Esophagus squamous epithelium (tissue), 5 donors: ENCODE data around the gene TNS1. TPM values are rescaled to one million over a fixed set of nuclear protein-coding genes. Genes with fewer than 3 reads are reported as not detected.

Experiments used
- DNase-seq: peaks from one replicate; lab custom pipeline; 2025; lab: John Stamatoyannopoulos, UW
- H3K27ac ChIP-seq, 4 donors: fragments of 200-600 bp; sonication (generic); one replicate each; pipeline ENCODE4 v1.5.1; 2016 to 2019; ENCODE audit warnings: mild to moderate bottlenecking in 1 of 4
- H3K27me3 ChIP-seq, 4 donors: fragments of 200-600 bp; sonication (generic); 1 replicate in 3 of 4; 2 replicates in 1 of 4; pipeline versions ENCODE4 v1.5.1 to v1.6.0; 2017 to 2021; ENCODE audit warnings: antibody characterized with exemption in 1 of 4
- H3K36me3 ChIP-seq, 3 donors: fragments of 200-600 bp; sonication (generic); one replicate each; pipeline ENCODE4 v1.5.1; 2016 to 2019
- H3K4me1 ChIP-seq, 3 donors: fragments of 200-600 bp; sonication (generic); one replicate each; pipeline ENCODE4 v1.5.1; 2017 to 2019
- H3K4me3 ChIP-seq, 4 donors: fragments of 200-600 bp; sonication (generic); 1 replicate in 3 of 4; 2 replicates in 1 of 4; pipeline ENCODE4 v1.5.1; 2016 to 2019; ENCODE audit warnings: mild to moderate bottlenecking in 2 of 4, moderate library complexity in 1 of 4
- H3K9me3 ChIP-seq, 3 donors: fragments of 200-600 bp; sonication (generic); one replicate each; pipeline ENCODE4 v1.5.1; 2016 to 2019
- POLR2A ChIP-seq, 4 donors: fragments of 450-650 bp; IDR thresholded peaks; one replicate each; pipeline ENCODE4 v1.6.1; 2017; ENCODE audit warnings: antibody characterized with exemption in 4 of 4, mild to moderate bottlenecking in 4 of 4, moderate library complexity in 3 of 4
- WGBS, 2 donors: methylation state at CpG; one replicate each; pipeline ENCODE4 v1.1.5; 2018; 5-methylcytosine and 5-hydroxymethylcytosine counted together
- intact Hi-C: fragments of 100-400 bp; cut with DNase I; formaldehyde crosslinking; loops from one replicate; pipeline ENCODE4 v1.15.0; 2022
- total RNA-seq, 4 donors: library from RNA; depleted of rRNA; stranded (reverse); fragments of >200 nt; gene quantifications; one replicate each; pipeline ENCODE4 v1.1.0, GENCODE V29; 2016
- TF ChIP-seq, protein P1 (sequence below), 6 experiments: fragments of 450-650 bp in 4 of 6; fragments of 200-600 bp in 2 of 6; sonication (generic) in 2 of 6; IDR thresholded peaks; one replicate each; pipeline ENCODE4 v1.5.1; 2016 to 2019; ENCODE audit warnings: antibody characterized with exemption in 6 of 6, mild to moderate bottlenecking in 4 of 6, moderate library complexity in 4 of 6
- donor health status: DM: yes; HTN: yes; CAD: no.

TNS1 gene
- total RNA-seq, 4 donors from 2014 or later, result 34.7 to 201 (median 59.2) TPM

DNA sequence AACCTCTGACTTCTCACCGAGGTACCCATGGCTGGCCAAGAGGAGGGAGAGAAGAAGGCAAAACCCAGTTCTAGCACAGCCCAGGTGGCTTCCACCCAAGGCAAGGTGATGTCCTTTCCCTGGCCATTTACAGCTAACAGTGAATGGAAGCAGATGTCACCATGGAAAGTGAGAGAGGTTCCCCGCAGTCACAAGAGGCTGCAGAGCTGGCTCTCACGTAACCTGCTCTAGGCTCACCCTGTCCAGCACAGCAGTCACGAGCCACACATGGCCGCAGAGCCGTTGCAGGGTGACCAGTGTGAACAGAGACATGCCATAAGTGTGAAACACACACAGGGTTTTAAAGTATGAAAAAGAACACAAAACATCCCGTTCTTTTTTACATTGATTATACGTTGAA, 169.4 kb downstream of the TNS1 start:
- Histone ChIP-seq H3K27ac (peak overlapping the region; percentile 5 to 93 (median 64)), H3K27me3 (no peaks in the 10 kb centered on the region), H3K4me3 (no peak overlapping the region), H3K9me3 (no peaks in the 10 kb centered on the region), H3K4me1 (peaks cover 8 to 77% (median 29%) of the 10 kb centered on the region in 3 donors), H3K36me3 (peaks cover 9 to 78% (median 11%) of the 10 kb centered on the region in 3 donors)
- intact Hi-C loops, result no loop called here
- TF ChIP-seq, protein P1, sequence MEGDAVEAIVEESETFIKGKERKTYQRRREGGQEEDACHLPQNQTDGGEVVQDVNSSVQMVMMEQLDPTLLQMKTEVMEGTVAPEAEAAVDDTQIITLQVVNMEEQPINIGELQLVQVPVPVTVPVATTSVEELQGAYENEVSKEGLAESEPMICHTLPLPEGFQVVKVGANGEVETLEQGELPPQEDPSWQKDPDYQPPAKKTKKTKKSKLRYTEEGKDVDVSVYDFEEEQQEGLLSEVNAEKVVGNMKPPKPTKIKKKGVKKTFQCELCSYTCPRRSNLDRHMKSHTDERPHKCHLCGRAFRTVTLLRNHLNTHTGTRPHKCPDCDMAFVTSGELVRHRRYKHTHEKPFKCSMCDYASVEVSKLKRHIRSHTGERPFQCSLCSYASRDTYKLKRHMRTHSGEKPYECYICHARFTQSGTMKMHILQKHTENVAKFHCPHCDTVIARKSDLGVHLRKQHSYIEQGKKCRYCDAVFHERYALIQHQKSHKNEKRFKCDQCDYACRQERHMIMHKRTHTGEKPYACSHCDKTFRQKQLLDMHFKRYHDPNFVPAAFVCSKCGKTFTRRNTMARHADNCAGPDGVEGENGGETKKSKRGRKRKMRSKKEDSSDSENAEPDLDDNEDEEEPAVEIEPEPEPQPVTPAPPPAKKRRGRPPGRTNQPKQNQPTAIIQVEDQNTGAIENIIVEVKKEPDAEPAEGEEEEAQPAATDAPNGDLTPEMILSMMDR (IDR thresholded peaks at IDR 0.05), result no peak
- no peak for TF ChIP-seq POLR2A (IDR thresholded peaks at IDR 0.05)
- 78 to 82% methylated on average over 6 to 7 of the region's 8 CpGs for WGBS, 2 donors
- DNase-seq, result no peak

DNA sequence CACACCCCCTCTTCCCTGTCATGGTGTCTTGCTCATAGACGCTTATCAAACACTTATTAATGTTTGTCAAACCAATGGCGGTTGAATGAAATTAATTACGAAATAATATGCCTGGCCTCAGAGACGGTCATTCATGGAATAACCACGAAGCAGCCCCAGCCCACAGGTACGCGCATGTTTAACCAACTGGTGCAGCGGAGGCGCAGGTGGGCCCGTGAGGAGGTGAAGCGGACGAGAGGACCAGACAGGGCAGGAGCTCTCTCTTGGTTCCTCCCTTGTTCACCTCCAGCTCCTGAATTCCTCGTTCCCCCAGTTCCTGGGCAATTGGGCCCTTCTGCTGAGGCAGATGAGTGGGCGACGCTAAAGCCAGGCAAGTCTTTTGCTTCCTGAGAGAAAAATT, 169.8 kb downstream of the TNS1 start:
- DNase-seq, result no peak
- Histone ChIP-seq H3K27me3 (no peaks in the 10 kb centered on the region), H3K36me3 (peaks cover 9 to 83% (median 11%) of the 10 kb centered on the region in 3 donors), H3K9me3 (no peaks in the 10 kb centered on the region), H3K4me1 (peaks cover 12 to 77% (median 29%) of the 10 kb centered on the region in 3 donors), H3K27ac (peak overlapping the region; percentile 5 to 90 (median 46)), H3K4me3 (no peak overlapping the region)
- WGBS, 2 donors, result 78 to 86% methylated on average over 8 to 15 of the region's 15 CpGs
- no peak for TF ChIP-seq POLR2A (IDR thresholded peaks at IDR 0.05)
- TF ChIP-seq, protein P1 (IDR thresholded peaks at IDR 0.05), result no peak
- intact Hi-C loops, result no loop called here

DNA sequence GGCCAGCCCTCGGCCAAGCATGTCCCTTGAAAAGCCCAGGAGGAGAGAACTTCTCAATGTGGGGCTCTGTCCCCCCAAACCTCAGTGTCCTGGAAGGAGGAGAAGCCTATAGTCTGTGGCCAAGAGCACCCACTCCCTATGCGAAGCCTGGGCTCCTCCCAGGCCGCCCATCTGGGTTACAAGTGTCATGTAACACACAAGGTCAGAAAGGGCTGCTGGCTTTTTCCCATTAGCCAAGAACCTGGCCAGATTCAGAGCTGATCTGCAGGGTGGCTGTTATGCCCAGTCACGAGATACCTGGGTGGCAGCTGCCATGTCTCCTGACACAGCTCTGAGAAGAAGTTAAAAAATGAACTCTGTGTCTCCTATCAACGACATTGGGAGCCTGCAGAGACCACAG, 170.7 kb downstream of the TNS1 start:
- no peak for TF ChIP-seq POLR2A (IDR thresholded peaks at IDR 0.05)
- TF ChIP-seq, protein P1 (IDR thresholded peaks at IDR 0.05), result no peak
- Histone ChIP-seq H3K4me3 (no peak overlapping the region), H3K27ac (peak overlapping the region in 3 of 4 donors; percentile 32 to 90 (median 54)), H3K27me3 (no peaks in the 10 kb centered on the region), H3K36me3 (peaks cover 9 to 84% (median 11%) of the 10 kb centered on the region in 3 donors), H3K9me3 (no peaks in the 10 kb centered on the region), H3K4me1 (peaks cover 15 to 77% (median 29%) of the 10 kb centered on the region in 3 donors)
- WGBS, 2 donors, result 65% methylated on average over 2 of the region's 5 CpGs
- no peak for DNase-seq
- intact Hi-C loops, result no loop called here

DNA sequence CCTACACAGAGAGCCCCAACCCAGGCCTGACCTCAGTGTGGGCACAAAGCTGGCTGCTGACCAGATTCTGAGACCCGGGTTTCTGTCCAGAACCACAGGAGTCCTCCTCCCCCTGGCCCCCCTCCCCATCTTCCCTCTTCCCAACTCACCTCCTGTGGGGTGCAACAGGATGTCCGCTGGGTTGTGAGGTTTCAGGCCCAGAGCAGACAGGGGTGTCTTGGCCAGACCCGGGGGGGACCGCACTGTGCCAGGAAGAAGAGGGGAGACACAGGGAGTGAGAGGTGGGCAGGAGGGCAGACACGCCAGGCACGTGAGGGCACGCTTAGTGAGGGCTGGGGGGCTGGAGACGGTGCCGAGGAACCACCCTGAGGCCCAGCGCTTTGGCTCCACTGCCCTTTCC, 171.5 kb downstream of the TNS1 start:
- DNase-seq, result no peak
- TF ChIP-seq, protein P1 (IDR thresholded peaks at IDR 0.05), result no peak
- TF ChIP-seq POLR2A (IDR thresholded peaks at IDR 0.05), result no peak
- Histone ChIP-seq H3K4me1 (peaks cover 12 to 77% (median 26%) of the 10 kb centered on the region in 3 donors), H3K4me3 (no peak overlapping the region), H3K27me3 (no peaks in the 10 kb centered on the region), H3K9me3 (no peaks in the 10 kb centered on the region), H3K36me3 (peaks cover 9 to 84% (median 11%) of the 10 kb centered on the region in 3 donors), H3K27ac (peak overlapping the region in 3 of 4 donors; percentile 3 to 43 (median 32))
- WGBS, 2 donors, result 69 to 76% methylated on average over 5 to 8 of the region's 10 CpGs
- intact Hi-C loops, result no loop called here

DNA sequence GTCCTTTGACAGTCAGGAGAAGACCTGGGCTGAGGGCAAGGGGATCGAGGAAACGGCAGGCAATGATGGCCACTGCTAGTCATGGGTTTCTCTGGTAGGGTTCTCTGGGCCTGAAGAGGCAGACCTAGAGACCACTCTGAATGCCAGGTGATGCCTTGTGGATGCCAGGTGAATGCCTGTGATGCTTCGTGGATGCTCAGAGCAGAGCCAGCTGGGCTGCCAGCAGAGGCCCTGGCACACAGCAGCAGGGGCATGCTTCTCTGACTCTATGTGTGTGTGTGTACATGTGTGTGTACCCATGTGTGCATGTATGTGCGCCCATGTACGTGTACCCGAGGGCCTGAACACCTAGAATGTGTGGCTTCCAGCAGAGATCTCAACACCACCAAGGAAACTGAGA, 172.0 kb downstream of the TNS1 start:
- intact Hi-C loops, result no loop called here
- no peak for TF ChIP-seq POLR2A (IDR thresholded peaks at IDR 0.05)
- TF ChIP-seq, protein P1 (IDR thresholded peaks at IDR 0.05), result no peak
- peaks cover 9 to 80% (median 11%) of the 10 kb centered on the region in 3 donors for H3K36me3 ChIP-seq
- no peaks in the 10 kb centered on the region for H3K9me3 ChIP-seq
- 83 to 93% methylated on average over 1 to 2 of the region's 6 CpGs for WGBS, 2 donors
- peak overlapping the region in 3 of 4 donors; percentile 13 to 43 (median 40) for H3K27ac ChIP-seq
- H3K27me3 ChIP-seq, result no peaks in the 10 kb centered on the region
- DNase-seq, result no peak
- H3K4me1 ChIP-seq, result peaks cover 12 to 77% (median 21%) of the 10 kb centered on the region in 3 donors
- H3K4me3 ChIP-seq, result no peak overlapping the region
